CD4-positive, alpha-beta T cell treated with Interleukin-17A for 1 hour (primary cell): Measurements from ENCODE around the gene ALG14.
"Not testable (repeated sequence)": the region's sequence is repeated elsewhere in the genome, so short reads cannot be mapped to it uniquely, and the experiment has no call there.

ENCODE experiments used
- DNase-seq: peaks from one replicate; pipeline ENCODE4 v3.0.0-alpha.2; 2020

The ALG14 gene

DNA sequence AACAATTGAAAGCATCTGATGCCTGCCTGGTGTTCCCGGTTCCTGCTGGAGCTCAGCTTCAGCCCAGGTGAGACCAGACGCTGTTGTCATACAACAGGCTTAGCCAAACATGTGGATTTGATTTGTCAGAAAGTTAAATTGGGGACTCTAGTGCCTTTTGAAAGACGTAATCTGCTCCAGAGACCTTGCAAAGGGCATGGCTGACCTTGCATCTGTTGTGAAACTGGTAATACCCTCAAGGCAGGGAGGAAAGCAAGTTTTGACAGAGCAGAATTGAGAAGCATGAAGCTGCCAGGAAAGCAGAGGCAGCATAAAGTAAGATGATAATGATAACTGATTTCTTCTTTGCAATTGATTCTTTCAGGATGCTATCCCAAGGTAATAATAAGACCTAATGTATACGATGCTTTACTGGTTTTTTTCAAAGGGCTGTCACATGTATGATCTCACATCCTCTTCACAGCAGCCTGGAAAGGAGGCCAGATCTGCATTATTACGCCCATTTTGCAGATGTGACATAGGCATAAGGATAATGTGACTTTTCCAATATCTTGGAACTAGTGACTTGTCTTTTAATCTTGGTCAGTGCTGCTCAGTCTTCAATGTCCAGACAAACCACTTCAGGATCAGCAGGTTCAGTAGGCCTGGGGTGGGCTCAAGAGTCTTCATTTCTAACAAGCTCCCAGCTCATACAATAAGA, 121.1 kb downstream of the ALG14 start:
- no peak for DNase-seq

DNA sequence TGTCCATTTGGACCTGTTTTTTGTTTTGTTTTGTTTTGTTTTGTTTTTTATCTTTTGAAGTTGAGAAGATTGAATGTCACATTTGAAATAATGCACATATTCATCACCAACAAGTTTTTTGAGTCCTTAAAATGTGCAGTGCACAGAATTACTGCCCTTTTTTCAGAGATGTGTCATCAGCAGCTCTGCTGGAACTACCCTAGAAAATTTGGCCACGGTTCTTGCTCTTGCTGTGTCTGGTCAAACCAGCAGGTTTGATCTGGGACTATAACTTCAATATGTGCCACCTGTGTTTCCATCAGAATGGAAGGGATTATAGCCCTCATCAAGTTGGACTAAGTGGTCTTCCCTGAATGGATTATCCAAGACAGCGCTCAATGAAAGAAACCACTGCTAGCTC, 121.7 kb downstream of the ALG14 start:
- DNase-seq: no peak

DNA sequence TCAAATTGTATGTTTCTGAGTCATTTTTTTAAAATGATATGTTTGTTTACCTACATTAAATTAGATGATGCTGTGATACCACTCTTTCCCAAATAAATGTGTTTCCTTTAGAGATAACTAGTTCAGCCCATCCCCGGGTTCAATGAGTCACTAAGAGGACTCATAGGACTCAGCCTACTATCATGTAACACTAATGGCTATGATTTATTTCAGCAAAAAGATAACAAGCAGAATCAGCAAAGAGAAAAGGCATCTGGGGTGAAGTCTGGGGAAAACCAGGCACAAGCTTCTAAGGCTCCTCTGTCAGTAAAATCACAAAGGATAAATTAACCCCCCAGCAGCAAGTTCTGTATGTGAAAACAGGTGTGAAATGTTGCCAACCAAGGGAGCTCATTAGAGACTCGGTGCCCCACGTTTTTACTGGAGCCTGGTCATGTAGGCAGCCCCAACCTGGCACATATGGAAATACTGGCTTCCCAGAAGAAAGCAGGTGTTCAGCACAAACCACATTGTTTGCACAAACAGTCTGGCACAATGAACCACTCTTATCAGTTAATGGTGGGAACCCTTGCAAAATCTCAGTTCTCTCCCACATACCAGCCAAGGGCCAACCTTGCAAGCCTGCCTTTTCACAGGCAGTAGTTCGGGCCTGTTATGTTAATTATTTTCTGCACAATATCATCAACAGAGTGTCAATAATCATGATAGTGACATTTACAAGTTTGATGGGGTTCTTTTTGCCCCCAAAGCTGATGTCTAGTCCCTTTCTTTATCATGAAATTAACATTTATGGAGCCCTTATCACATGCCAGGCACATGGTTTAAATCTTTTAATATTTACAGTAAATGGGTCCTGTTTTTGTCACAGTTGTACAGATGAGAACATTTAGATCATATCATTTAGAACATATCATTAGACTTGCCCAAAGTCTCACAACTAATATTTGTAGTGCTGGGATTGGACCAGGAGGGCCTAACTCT, 122.8 kb downstream of the ALG14 start:
- no peak for DNase-seq

DNA sequence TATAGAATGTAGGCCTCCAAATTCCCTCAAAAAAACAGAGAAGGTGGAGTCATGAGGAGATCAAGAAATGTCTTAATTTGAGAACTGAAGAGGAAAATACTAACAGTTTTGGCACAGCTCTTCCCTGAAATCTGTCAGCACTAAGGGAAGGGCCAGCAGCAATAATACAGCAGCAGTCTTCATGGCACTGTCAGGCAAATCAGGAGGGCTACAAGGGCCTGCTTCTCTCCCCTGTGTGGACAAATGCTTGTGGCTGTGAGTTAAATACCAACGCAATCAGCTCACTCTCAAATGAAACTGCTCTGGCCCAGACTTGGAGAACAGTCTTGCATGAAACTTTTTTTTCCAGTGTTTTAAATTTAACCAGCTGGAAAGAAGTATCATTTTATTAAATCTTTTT, 125.3 kb downstream of the ALG14 start:
- no peak for DNase-seq

DNA sequence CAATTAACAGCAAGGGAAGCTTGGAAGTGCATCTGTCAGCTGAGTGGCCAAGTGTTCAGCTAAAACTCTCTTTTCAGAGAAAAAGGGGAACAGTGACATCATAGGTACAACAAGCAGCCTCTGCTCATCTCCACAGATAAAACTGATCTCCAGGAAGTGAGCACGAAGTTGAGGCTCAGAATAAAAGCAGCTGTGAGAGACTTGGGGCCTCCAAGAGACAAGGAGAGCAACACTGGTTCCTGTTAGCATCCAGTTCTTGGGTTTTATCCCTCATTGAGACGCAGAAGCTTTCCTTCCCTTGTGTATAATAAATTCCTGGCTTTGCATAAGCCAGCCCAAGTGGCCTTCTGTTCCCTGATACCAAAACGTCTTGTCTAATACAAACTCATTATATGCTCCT, 125.9 kb downstream of the ALG14 start:
- no peak for DNase-seq

DNA sequence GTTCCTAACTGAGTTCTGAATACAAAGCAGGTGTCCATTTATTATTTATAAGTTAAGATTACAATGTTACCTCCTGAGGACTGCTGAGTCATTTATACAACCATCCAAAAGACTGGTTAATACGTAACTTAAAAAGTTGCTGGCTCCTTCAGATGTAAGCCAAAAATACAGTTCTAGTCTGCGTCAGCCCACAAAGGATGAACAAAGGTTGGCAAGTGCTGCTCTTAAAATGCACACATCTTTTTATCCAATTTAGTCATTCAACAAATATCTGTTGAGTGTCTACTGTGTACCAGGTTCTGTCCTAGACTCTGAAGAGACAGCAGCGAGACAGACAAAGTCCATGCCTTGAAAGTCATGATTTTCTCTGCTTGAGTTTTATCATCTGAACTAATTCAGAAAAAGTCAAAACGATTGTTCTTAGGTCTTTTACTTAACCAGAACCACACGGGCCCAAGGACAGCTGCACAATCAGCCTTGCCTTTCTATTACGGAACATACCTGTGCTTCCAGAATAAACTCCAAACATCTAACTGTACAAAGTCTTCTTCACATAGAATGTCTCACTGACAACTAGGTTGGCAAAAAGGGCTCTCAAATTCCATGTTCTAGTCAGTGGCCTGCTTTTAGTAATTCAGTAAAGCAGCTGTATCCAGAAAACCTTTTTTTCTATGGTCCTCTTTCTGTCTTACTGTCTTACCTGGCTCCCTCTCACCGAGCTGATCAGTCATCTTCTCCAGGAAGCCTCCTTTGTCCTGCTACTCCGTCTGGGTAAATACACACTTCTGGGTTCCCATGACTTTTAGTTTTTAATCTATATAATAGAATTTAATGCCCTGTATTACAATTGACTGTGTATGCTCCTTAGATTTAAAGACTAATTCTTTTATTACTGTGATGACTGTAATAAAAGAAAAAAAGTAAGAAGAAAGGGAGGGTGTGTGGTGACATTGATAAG, 130.3 kb downstream of the ALG14 start:
- no peak for DNase-seq

DNA sequence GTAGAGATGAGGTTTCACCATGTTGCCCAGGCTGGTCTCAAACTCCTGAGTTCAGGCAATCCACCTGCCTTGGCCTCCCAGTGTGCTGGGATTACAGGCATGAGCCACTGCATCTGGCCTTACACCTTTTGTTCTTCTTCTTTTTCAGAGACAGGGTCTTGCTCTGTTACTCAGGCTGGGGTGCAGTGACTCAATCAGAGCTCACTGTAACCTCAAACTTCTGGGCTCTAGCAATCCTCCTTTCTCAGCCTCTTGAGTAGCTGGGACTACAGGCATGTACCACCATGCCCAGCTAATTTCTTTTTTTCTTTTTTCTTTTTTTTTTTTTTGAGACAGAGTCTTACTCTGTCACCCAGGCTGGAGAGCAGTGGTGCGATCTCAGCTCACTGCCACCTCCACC, 131.3 kb downstream of the ALG14 start:
- DNase-seq: not testable (repeated sequence)

DNA sequence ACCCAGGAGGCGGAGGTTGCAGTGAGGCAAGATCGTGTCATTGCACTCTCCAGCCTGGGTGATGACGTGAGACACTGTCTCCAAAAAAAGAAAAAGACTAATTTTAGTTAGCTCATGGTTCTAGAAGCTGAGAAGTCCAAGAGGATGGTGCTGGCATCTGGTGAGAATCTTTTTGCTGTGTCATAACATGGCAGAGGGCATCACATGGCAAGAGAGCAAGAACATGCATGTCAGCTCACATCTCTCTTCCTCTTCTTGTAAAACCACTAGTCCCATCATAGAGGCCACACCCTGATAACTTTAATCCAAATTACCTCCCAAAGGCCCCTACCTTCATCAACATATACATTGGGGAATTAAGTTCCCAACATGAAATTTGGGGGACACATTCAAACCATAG, 132.0 kb downstream of the ALG14 start:
- no peak for DNase-seq

DNA sequence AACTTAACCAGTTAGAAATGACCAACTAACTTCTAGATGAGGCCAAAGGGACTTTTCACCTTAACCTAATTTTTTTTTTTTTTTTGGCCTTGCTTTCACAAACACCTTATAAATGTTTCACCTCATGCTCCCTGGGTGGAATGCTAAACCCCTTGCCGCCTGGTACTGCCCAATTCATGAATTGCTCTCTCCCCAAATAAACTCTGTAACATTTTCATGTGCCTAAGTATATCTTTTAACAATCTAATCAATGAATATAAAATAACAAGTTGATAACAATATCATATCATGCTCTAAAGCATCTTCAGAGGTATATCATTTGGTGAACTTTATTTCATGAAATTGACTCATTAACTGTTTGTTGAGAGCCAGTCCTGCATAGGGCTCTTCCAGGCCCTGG, 134.9 kb downstream of the ALG14 start:
- DNase-seq: no peak

DNA sequence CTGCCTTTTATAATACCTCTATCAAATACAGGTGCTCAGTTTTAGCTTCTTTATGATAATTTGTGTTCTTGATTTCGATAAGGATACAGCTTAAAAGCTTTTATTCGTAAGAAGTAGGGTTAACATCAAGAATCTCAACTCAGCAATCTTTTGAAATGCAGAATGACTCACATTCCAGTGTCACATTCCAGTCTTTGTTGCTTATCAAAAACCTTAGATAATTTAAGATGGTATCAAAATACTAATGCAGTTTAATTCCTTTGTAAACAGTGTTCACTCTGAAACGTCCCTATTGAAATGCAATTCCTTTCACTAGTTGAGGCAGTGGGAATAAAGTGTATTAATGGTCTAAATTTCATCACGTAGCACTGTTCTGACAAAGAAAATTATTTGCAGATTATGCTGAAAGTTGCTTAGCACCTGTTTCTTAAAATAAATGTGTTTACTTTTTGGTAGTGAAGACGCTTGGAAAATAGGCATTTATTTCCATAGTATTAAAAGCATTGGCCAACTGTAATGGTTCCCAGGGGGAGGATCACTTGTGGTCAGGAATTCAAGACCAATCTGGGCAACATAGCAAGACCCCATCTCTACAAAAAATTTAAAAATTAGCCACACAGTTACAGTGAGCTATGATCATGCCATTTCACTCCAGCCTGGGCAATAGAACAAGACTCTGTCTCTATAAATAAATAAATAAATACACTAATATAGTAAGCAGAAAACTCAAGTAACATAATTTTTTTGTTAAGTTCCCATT, 135.7 kb downstream of the ALG14 start:
- DNase-seq: no peak

DNA sequence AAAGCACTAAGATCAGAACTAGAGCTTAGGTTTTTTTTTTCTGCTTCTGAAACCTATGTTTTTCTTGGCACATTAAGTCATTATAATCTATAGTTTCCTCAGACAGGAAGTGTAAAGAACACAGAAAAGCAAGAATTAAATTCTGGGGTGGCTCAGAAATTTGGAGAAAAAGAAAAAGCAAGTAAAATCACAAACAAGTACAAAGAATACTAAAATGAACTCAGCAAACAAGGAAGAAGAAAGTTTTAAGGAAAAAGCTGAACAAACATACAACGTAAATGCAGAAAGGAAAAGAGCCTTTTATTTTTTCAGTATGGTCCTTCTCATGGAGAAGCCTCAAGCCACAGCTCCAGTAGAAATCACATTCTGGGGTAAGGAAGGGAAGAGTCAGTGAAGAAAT, 137.3 kb downstream of the ALG14 start:
- no peak for DNase-seq

DNA sequence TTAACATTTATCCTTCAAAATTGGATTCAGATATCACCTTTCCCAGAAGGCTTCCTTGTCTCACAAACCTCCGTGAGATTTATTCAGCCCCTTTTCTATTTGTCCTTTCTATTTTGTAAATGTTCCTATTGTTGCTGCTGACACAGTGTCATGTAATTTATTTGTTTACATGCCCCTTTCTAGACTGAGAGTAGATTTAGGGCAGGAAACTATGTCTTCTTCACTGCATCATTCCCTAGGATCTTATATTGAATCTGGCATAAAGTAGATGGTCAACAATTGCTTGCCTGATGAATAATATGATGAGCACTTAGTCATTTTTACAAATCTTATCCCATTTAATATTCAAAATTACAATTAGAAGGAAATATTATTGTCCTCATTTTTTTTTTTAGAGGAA, 137.7 kb downstream of the ALG14 start:
- DNase-seq: no peak

DNA sequence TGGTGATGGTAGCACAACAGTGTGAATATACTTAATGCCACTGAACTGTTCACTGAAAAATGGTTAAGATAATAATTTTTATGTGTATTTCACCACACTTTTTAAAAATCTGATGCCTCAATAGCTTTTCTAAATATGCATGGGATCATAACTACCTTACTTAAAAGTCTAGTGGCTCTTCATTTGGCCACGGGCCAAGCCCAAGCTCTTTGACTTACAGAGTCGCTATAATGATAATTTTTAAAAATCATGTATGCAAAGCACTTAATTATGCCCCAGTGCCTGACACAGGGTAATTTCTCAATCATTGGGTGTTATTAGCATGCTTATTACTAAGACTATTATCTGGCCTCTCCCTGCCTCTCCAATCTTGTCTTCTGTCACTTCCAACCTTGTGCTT, 138.2 kb downstream of the ALG14 start:
- DNase-seq: no peak

DNA sequence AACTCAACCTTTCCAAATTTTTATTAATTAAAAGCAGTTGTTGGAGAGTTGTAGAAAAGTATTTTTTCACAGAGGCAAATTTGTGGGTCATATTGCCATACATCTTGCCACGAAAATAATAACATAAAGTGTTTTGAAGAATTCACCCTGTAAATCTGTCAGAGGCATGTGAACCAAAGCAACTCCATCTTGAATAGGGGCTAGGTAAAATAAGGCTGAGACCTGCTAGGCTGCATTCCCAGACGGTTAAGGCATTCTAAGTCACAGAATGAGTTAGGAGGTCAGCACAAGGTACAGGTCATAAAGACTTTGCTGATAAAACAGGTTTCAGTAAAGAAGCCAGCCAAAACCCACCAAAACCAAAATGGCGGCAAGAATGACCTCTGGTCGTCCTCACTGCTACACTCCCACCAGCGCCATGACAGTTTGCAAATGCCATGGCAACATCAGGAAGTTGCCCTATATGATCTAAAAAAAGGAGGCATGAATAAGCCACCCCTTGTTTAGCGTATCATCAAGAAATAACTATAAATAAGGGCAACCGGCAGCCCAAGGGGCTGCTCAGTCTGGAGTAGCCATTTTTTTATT, 141.4 kb downstream of the ALG14 start:
- DNase-seq: no peak

DNA sequence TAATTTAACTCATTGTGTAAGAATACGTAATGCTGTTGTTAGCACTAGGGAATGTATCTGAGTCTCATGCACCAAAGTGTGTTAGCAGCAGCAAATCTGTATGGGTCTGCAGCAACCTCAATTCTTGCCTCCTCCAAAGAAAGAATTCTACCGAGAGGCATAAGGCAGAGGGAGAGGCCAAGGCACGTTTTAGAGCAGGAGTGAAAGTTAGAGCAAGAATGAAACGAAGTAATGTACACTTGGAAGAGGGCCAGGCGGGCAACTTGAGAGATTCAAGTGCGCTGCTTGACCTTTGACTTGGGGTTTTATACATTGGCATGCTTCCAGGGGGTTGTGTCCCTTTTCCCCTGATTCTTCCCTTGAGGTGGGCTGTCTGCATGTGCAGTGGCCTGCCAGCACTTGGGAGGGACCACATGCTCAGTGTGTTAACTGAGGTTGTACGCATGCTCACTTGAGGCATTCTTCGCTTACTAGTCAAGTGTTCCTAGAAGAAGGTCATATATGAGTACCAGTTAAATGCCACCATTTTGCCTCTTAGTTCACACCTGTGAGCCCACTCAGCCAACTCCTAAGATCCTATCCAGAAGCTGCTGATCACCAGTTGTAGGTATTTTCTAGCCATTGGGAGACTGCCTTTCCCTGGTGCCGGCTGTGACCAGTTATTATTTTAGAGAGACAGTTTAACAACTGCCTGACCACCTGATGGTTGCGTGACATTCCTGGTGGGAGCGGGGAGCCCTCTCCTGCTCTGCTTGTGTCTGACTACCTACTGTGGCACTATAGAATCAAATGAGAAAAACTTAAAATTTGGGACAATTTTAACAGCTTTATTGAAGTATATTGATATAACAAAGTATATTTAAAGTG, 143.2 kb downstream of the ALG14 start:
- no peak for DNase-seq

DNA sequence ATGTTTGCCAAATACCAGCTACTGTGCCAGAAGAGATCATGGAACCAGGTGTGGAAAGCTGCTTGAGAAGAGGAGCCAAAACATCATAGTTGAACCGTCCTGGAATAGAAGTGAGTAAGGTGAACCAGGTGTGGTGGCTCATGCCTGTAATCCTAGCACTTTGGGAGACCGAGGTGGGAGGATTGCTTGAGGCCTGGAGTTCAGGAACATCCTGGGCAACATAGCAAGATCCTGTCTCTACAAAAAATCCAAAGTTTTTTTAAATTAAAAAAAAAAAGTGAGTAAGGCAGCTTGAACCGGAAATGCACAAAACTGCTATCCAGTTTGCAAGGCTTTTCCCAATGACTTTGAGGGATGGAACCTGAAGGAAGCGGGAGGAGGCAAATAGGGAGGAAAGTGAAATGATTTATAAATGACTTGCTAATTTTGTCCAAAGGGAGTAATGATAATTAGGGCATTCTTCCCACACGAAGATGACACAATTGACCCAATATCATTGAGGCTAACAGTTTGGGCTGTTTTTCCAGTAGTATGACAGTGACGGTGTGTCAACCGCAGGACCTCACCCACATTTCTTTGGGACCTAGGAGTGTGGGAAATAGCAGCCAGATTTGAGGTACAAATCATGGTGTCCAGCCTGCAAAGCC, 144.3 kb downstream of the ALG14 start:
- no peak for DNase-seq

DNA sequence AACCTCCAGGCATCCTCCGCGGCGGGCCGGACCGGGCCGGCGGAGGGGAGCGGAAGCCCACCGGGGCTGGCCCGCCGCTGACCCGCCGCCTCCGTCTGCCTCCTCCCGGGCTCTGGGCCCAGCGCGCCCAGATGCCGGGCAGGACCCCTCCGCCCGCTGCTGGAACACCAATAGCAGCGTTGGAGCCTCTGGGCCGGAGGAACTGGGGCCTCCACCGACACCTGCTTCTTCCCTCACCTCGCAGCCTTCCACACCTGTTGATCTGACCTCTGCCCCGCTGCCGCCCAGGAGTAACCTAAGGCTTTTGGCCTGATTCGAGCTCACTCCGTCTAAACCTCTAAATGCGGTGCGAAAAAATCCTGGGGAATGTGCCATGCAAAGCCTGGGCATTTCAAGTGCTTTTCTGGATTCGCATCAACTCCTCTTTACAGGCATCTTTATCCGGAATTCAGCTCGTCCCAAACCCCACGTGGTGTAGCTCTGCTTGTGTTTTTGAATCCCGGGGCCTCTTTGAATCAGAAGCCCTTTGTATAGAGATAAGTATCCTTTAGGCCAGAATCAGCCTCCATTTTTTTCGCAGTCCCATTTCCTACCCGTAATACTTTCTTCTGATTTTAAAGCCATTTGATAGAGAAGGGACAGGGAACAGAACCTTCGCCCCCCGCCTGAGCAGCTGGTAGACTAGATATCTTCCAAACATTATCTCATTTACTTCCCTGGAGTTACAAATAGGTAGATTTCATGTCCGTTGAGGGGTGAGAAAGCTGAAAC, 145.2 kb downstream of the ALG14 start:
- no peak for DNase-seq

DNA sequence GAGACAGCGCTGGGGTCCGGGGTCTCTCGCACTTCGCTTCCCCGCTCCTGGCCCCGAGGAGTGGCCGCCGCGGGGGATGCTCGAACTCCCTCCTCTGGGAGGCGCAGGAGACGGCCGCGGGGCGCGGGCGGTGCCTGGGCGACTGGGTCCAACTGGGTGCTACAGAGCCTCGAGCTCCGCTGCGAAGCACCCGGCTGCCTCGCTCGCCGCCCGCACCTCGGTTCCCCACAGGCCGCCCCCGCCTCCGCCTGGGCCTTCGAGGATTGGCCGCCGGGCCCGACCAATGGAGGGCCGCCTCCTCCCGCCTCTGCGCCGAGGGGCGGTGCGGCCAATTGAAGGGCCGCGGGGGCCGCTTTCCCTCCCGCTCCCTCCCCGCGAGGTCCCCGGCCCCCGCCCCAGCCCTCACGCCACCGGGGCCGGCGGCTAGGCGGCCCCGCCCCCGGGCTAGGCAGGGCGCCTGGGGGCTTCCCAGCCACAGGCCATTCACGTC, 145.8 kb downstream of the ALG14 start, which contains the start of gene CNN3:
Gene CNN3, minus strand, starts transcription at position 196 of the 490 bp plus-strand sequence. CDS start 216 bp downstream, outside the sequence.
- DNase-seq: peak; percentile 63
